GM10266 (cell line): ENCODE measurements around the gene CPNE2.

Source experiments
- DNase-seq: peaks from one replicate; pipeline ENCODE4 v3.0.0; 2012; ENCODE audit errors: extremely low spot score
- CTCF ChIP-seq: IDR thresholded peaks from 2 replicates; pipeline ENCODE4 v1.5.1; 2012; ENCODE audit warnings: mild to moderate bottlenecking, low read depth; ENCODE audit not compliant: control insufficient read depth, insufficient read depth; ENCODE audit errors: missing control alignments

CPNE2 gene

DNA sequence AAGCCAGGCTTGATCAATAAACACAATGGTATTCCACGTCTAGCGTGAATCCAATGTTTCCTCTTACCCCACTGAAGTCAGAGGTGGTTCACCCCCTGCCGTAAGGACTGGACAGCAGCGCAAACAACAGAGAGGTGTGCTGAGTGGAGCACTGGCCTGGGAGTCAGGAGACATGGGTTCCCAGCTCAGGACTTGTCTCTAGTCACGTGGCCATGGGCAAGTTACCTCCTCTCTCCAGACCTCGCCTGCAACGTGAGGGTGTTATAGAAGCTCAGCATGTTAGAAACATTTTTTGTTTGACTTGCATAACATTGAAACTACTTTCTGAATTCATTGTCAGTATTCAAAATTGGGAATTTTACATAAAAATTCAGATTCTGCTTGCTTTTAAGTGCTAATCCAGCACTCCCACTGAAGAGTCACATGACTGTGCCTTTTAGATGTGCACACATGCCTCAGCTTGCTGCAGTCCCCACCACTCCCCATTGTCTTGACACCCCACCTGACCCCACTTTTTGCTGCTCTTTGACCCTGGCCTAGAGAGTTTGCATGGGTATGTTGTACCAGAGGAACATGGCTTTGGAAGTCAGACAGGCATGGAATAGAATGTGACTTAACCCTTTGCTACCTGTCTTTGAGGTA, 8.8 kb upstream of the CPNE2 start:
- TF ChIP-seq CTCF, result no peak
- DNase-seq, result no peak

GRCh38 chr16:57084257-57084770, 8.1 kb upstream of the CPNE2 start:
- peak; percentile 87 for DNase-seq
- TF ChIP-seq CTCF, result peak; percentile 98

DNA sequence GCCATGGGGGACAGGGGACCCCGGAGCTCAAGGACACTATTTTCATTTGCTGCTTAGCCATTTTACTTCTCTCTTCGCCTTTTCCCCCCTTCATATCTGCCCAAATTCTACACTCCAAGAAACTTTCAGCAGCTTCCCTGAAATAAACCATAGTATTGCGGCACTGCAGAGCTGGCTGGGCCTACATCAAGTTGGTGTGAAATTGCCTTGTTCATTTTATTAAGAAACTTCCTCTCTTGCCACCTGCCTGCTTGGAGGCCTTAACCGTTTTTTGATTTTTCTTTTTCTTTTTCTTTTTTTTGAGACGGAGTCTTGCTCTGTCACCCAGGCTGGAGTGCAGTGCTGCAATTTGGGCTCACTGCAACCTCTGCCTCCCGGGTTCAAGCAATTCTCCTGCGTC, 7.4 kb upstream of the CPNE2 start:
- no peak for TF ChIP-seq CTCF
- DNase-seq, result no peak

- no peak for TF ChIP-seq CTCF
- no peak for DNase-seq
These were observed 5.4 kb upstream of the CPNE2 start for GRCh38 chr16:57087003-57087402.

- no peak for DNase-seq
- no peak for TF ChIP-seq CTCF
These were observed 3.0 kb upstream of the CPNE2 start for GRCh38 chr16:57089406-57089805.

- no peak for DNase-seq
- no peak for TF ChIP-seq CTCF
These were observed 996 bp upstream of the CPNE2 start for GRCh38 chr16:57091200-57091974.
